ENCODE data around the gene KRTDAP.

Gene KRTDAP

DNA sequence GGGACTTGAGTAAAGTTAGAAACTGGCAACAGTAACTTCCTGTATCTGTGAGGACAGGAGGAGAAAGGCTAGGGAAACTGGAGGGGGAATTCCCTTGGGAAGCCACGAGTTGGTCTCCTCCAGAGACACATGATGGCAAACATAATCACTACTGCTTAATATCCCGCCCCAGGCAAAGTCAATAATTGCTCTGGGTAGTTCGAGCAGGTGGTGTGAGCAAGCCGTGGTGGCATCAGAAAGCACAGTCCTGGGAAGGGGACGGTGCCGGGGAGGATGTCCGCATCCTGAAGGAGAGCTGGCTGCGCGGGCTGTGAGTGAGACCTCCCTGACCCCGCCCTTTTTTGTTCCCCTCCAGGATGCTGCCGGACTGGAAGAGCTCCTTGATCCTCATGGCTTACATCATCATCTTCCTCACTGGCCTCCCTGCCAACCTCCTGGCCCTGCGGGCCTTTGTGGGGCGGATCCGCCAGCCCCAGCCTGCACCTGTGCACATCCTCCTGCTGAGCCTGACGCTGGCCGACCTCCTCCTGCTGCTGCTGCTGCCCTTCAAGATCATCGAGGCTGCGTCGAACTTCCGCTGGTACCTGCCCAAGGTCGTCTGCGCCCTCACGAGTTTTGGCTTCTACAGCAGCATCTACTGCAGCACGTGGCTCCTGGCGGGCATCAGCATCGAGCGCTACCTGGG lies 40.8 kb downstream of the KRTDAP start:
- DNase-seq: peak; percentile 92

- DNase-seq: no peak
Measured at GRCh38 chr19:35447606-35448469, 42.4 kb downstream of the KRTDAP start, which contains the start of gene FFAR2. Gene FFAR2, plus strand, starts transcription at chr19:35448257. Its CDS starts 1,458 bp downstream, at chr19:35449715.

DNA sequence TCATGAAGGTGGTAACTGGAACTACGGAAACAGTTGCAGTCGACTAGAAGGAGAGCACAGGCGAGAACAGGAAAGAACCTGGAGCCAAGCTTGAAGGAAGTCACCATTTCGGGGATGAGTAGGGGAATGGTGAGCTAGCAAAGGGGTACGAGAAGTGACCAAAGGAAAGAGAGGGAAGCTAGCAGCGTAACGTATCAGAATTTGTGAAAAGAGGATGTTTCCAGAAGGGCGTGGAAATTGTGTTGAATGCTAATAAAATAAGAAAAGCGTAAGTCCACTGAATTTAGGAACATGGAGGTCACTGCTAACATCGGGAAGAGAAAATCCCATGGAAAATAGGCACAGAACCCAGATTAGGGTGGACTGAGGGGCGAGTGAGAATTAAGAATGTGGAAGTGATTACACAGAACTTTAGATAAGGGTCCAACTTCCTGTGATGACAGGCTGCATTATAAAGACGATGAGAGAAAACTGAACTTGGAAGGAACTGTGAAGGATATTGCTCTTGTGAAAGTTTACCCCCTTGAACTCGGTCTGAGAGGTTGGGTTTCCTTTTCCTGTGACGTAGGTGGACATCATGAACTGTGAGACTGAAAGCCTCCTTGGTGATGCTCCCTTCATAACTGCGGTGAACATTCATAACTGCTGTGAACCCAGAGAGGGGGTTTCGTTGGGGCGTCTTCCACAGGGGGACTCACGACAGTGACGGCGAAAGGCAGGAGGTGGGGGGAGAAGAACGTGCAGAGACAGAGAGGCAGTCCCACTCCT lies 44.3 kb downstream of the KRTDAP start:
- no peak for DNase-seq

DNA sequence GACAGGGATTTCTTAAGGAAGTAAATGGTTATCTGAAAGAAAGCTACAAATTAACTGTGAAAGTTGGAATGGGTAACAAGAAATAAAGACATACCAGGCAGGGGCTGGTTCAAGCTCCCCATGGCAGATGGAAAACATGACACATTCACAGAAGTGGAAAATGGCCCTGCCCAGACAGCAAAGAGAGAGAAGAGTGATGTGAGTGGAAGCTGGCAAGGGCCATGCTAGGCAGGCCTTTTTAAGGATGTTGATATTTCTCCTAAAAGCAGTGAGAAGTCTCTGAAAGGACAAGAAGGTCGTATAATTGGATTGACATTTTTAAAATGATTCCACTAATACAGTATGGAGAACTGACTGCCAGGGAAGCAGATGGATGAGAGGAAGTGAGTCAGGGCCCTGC lies 45.5 kb downstream of the KRTDAP start:
- DNase-seq: no peak

- DNase-seq: no peak
Measured at GRCh38 chr19:35442091-35442490, 48.2 kb downstream of the KRTDAP start.

- no peak for DNase-seq
Measured at GRCh38 chr19:35439921-35440320, 50.3 kb downstream of the KRTDAP start.

GRCh38 chr19:35438527-35438926 lies 51.7 kb downstream of the KRTDAP start:
- DNase-seq: no peak

DNA sequence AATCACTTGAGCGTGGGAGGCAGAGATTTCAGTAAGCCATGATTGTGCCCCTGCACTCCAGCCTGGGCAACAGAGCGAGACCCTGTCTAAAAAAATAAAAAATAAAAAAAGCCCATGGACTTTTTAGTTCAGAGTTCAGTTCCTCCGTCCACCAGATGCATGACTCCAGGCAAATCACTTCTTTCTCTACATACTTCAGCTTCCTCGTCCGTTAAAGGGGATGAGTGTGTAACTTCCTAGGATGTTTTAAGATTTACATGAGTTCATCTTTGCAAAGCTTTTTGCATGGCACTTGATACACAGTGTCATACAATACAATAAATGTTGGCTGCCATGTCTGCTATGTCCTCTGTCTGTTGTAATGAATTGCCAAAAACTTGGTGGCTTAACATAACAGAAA lies 52.2 kb downstream of the KRTDAP start:
- no peak for DNase-seq

GRCh38 chr19:35437406-35437951 lies 52.8 kb downstream of the KRTDAP start:
- DNase-seq: no peak

All from DMS53 (cell line).